Right ventricle myocardium inferior (tissue), 1 donor: ENCODE data around the gene FN1. TPM values are rescaled to one million over a fixed set of nuclear protein-coding genes. Genes with fewer than 3 reads are reported as not detected.
"Not testable (repeated sequence)": the region's sequence is repeated elsewhere in the genome, so short reads cannot be mapped to it uniquely, and the experiment has no call there.

Source experiments
- ATAC-seq: fragments of 200-7000 bp; cut with Tn5 transposase; one replicate; pipeline ENCODE4 v1.9.1; 2020; ENCODE audit warnings: mild to moderate bottlenecking, moderate library complexity
- DNase-seq: peaks from one replicate; pipeline ENCODE4 v3.0.0; 2021; ENCODE audit errors: missing footprints
- intact Hi-C: fragments of 100-400 bp; cut with DNase I; formaldehyde crosslinking; loops from one replicate; pipeline ENCODE4 v1.11.0; 2022
- total RNA-seq: library from RNA; stranded (reverse); fragmentation: NEBNext Ultra II Directional; extraction: Animal tissue kit (Norgen Biotek cat#: 25700); gene quantifications from one replicate; pipeline ENCODE4 v1.2.1, GENCODE V29; 2021
- donor health status: DM: no; HTN: yes; CAD: no; lungs with severe emphysema.

FN1 gene
- total RNA-seq, 1 donor from 2014 or later: 92.2 TPM

DNA sequence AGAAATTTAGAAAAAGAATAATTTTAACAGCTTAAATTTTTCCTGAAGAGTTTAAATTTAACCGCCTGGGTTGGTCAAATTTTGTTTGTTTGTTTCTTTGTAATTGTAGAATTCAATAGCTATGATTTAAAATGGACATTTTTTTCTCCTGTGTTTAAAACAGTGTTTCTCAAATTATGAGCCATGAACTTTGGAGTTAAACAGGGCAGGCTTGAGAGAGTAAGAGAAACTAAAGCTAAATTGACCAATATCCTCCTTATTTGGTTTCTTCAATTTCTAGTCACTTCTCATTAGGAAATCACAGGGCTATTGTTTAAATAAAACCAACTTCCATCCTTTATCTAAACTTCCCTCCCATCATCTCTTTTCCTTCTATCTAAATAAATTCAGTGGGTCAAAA, 21.9 kb downstream of the FN1 start:
- intact Hi-C loops: no loop called here
- DNase-seq (no peak), ATAC-seq (no peak)

- intact Hi-C loops: no loop called here
- ATAC-seq (no peak), DNase-seq (no peak)
Measured at GRCh38 chr2:215413484-215413777, 22.4 kb downstream of the FN1 start.

DNA sequence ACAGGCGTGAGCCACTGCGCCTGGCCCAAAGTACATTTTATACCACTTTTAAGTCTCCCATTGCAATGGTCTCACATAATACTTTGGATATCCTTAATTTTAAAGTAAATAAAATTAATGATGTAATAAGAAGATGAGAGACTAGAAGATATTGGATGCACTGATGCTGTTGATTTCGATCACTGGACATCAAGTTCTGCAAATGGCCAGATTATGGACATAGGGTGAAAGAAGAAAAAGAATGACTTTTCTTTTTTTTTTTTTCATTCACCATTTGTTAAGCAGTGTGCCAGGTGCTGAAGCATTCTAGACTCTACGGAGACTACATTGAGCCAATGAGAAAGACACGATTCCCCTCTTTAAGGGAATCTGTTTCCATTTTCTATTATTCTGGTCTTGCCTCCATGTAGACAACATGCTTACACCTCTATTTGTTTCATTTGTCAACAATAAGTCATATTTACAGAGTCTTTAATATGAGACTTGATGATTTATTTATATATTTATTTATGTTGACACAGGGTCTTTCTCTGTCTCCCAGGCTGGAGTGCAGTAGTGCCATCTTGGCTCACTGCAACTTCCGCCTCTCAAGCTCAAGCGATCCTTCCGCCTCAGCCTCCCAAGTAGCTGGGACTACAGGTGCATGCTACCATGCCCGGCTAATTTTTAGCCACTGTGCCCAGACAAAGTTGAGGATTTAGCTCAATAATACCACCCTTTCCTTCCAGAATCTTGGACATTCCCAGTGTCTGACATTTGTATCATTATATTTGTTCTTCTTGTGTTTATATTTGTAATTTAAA, 23.7 kb downstream of the FN1 start:
- no peak for ATAC-seq
- no peak for DNase-seq
- intact Hi-C loops: no loop called here

DNA sequence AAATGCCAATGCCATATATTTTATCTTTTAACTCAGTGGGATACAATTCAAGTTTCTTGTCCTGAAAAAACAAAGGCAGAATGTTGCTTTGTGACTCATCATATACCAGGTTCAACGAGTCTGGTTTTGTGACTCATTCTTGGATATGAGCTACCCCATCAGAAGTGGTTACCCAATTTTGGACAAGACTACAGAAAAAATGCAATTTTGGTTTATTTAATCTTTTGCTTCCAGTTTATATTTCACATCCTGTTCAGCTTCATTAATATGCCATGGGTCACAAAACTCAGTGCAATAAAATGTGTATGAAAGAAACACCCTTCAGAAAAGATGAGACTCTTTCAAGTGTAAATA, 25.0 kb downstream of the FN1 start:
- DNase-seq: no peak
- no peak for ATAC-seq
- intact Hi-C loops: no loop called here

DNA sequence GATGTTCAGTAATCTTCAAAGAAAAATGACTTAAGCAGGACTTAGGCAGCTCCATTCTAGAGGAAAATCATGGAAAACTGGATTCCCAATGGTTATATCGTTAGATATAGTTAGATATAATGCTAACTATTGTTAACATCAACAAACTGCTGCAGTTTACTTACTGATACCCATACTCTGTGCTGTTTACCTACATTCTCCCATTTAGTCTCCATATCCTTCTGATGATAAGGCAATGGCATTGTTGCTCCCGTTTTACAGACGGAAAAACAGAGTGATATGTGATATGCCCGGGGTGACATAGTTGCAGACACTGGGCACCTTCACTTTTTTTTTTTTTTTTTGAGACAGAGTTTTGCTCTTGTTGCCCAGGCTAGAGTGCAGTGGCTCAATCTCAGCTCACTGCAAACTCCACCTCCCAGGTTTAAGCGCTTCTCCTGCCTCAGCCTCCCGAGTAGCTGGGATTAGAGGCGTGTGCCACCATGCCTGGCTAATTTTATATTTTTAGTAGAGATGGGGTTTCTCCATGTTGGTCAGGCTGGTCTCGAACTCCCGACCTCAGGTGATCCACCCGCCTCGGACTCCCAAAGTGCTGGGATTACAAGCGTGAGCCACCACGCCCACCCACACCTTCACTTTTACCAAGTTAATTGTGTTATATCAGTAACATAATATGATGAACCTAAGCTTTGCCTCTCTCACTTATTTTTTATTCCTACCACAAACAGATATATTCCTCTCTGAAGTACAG, 25.5 kb downstream of the FN1 start:
- intact Hi-C loops, DNase-seq, ATAC-seq: not testable (repeated sequence)

GRCh38 chr2:215409331-215410127, 26.3 kb downstream of the FN1 start:
- DNase-seq: no peak
- intact Hi-C loops: no loop called here
- ATAC-seq: no peak

DNA sequence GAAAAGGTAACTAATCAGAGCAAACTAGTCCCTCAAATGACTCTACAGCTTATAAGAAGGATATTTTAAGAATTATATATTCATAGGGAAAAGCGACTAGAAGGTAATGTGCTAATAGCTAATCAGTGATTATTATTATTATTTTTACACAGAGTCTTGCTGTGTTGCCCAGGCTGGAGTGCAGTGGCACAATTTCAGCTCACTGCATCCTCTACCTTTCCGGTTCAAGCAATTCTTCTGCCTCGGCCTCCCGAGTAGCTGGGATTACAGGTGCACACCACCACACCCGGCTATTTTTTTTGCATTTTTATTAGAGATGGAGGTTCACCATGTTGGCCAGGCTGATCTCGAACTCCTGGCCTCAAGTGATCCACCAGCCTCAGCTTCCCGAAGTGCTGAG, 27.4 kb downstream of the FN1 start:
- DNase-seq, intact Hi-C loops, ATAC-seq: not testable (repeated sequence)

DNA sequence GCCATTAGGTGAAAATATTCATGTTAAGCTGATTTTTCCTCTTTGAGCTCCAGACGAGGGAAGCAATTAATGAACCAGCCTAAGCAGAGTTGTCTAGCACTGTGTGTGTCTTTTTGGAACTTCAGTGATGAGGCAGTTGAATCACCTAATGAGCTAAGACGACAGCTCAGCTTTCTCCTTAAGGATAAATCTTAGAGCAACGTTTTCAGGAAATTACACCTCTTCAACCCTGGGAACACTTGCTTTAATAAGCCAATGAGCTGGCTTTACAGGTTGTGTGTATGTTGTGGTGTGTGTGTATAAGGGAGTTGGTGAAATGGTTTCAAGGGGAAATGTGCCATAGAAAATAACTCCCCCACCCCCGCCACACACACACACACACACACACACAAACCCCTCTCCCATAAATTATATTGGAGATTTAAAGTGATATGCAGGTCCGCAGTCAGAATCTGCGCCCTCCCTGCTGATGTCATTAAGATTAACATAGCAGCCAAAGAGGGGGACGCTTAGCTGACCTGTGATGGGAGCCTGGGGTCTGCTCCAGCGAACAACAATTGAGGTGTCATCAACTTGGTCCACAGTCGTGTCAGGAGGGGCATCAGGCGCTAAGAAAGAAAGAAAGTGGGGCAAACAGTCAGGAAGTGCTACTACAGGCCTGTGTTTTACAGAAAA, 28.1 kb downstream of the FN1 start:
- DNase-seq (no peak), ATAC-seq (no peak)
- intact Hi-C loops: no loop called here

GRCh38 chr2:215407061-215407460, 28.8 kb downstream of the FN1 start:
- intact Hi-C loops: no loop called here
- DNase-seq: no peak
- ATAC-seq: no peak

- intact Hi-C loops: no loop called here
- DNase-seq (no peak), ATAC-seq (no peak)
Measured at GRCh38 chr2:215405722-215406581, 29.9 kb downstream of the FN1 start.

DNA sequence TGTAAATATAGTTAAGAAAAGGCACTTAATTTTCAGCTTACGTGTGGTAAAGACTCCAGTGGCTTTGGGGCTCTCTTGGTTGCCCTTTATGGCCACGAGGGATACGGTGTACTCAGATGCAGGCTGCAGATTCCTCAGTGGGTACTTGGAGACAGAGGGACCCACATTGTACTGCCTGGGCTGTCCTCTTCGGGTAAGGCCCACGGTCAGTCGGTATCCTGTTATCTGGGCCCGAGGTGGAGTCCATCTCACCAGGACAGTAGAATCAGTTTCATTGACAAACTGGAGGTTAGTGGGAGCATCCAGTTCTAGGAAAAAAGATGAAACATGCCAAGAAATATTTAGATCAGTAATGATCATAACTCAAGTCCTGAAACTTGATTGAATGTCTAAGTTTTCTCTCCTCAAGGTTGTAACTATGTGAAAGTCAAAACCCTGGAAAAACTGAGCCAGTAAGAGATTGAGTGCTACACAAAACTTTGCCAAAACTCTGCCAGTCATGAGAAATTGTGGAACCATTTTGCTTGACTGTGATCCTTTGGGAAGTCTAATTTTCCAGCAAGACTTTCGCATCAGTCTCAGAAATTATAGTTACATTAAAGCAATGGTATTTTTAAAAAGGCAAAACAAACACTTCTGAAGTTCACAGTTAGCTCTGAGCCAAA, 31.4 kb downstream of the FN1 start:
- intact Hi-C loops: no loop called here
- ATAC-seq (no peak), DNase-seq (no peak)

- no peak for DNase-seq
- intact Hi-C loops: no loop called here
- no peak for ATAC-seq
Measured at GRCh38 chr2:215403441-215404347, 32.2 kb downstream of the FN1 start.

GRCh38 chr2:215401896-215402379, 33.9 kb downstream of the FN1 start:
- intact Hi-C loops: no loop called here
- no peak for ATAC-seq

GRCh38 chr2:215399067-215399716, 36.7 kb downstream of the FN1 start:
- ATAC-seq (no peak), DNase-seq (no peak)
- intact Hi-C loops: no loop called here

More at GRCh38 chr2:215401896-215402379, 33.9 kb downstream of the FN1 start:
- no peak for DNase-seq

DNA sequence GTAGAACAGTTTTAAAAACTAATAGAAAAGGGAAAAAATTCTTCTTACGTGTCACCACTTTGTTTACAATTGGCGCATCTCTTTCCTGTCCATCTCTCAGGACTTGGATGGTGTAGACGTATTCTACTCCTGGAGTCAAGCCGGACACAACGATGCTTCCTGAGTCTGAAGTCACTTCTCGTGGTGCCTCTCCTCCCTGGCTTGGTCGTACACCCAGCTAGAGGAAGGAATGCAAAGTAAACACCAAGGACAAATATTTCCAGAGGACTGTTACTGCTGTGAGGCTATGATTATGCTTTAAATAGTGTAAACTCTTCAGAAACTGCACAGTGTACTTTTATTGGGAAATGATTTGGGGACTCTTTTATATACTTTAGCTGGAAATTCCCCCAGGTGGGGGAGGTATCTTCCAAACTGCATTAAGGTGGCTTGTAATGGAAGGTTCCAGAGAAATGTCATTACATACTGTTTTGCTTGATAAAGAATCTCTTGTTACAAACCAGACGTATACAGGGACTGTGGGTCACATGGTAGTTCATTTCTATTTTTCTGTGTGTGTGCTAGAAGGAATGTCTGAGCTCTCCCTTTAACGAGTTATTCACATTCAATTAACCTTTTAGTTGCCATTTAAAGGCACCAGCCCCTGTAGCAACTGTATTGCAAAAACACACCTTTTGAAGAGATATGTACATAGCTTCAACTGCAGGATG, 38.1 kb downstream of the FN1 start:
- ATAC-seq: peak; percentile 39

More for the DNA sequence above, 38.1 kb downstream of the FN1 start:
- intact Hi-C loops: no loop called here
- DNase-seq: no peak
